A549 (cell line): ENCODE measurements around the gene TLK1. TPM values are rescaled to one million over a fixed set of nuclear protein-coding genes. Genes with fewer than 3 reads are reported as not detected.
"Not testable (repeated sequence)": the region's sequence is repeated elsewhere in the genome, so short reads cannot be mapped to it uniquely, and the experiment has no call there.

Source experiments
- ATAC-seq, 2 experiments: fragments of 200-7000 bp in 1 of 2; fragments of >200 bp in 1 of 2; cut with Nextera tagmentation in 1 of 2; cut with Tn5 transposase in 1 of 2; 3 replicates each; pipeline versions ENCODE4 v1.8.0 to v1.9.1; 2018 to 2020; ENCODE audit warnings: mild to moderate bottlenecking in 1 of 2, moderate library complexity in 1 of 2
- CTCF ChIA-PET: fragments of 300-600 bp; sonication (Branson Sonifier 250); formaldehyde crosslinking; extraction: SDS; loops from one replicate; lab custom pipeline; 2021; ENCODE audit warnings: antibody characterized with exemption, inconsistent platforms; lab: Yijun Ruan, JAX
- POLR2A ChIA-PET: fragments of 350-600 bp; formaldehyde crosslinking; extraction: SDS; loops from one replicate; lab custom pipeline; 2021; ENCODE audit warnings: antibody characterized with exemption, inconsistent platforms; lab: Yijun Ruan, JAX
- DNase-seq, 2 experiments: peaks; one replicate each; pipeline versions ENCODE4 v3.0.0 to v3.0.0-alpha.2; 2011 to 2016; ENCODE audit warnings: low read depth in 1 of 2, low spot score in 1 of 2
- FAIRE-seq: peaks from 2 replicates; lab custom pipeline; 2011; peaks lifted over from hg19 to GRCh38; lab: Jason Lieb, UNC
- H3K27ac ChIP-seq, 2 experiments: fragments of >200 bp; sonication (Bioruptor Twin); formaldehyde crosslinking; 3 replicates each; pipeline ENCODE4 v1.5.1; 2016 to 2017
- H3K4me1 ChIP-seq: fragments of >200 bp; sonication (Bioruptor Twin); formaldehyde crosslinking; 3 replicates; pipeline ENCODE4 v1.6.1; 2016
- H3K4me2 ChIP-seq: fragments of >200 bp; sonication (Bioruptor Twin); formaldehyde crosslinking; 3 replicates; pipeline ENCODE4 v1.6.1; 2016
- H3K4me3 ChIP-seq: fragments of >200 bp; sonication (Bioruptor Twin); formaldehyde crosslinking; 3 replicates; pipeline ENCODE4 v1.5.1; 2016
- H3K9me3 ChIP-seq: fragments of >200 bp; sonication (Bioruptor Twin); formaldehyde crosslinking; 3 replicates; pipeline ENCODE4 v1.6.1; 2016
- BCL3 ChIP-seq: fragments of >200 bp; sonication (Bioruptor Twin); formaldehyde crosslinking; IDR thresholded peaks from 3 replicates; pipeline ENCODE4 v1.6.1; 2016
- E2F6 ChIP-seq: IDR thresholded peaks from 2 replicates; pipeline ENCODE4 v1.6.1; 2012; ENCODE audit warnings: low read depth, borderline replicate concordance
- FOXS1 ChIP-seq: fragments of 250-450 bp; sonication (Bioruptor Pico); IDR thresholded peaks from 2 replicates; pipeline ENCODE4 v1.5.0; 2020; ENCODE audit warnings: mild to moderate bottlenecking, moderate library complexity
- GATA3 ChIP-seq: IDR thresholded peaks from 2 replicates; pipeline ENCODE4 v1.6.1; 2012; ENCODE audit warnings: borderline replicate concordance
- HDAC2 ChIP-seq: fragments of 200-600 bp; sonication (generic); IDR thresholded peaks from 2 replicates; pipeline ENCODE4 v1.6.1; 2016
- HOXB13 ChIP-seq: fragments of 250-450 bp; sonication (Bioruptor Pico); IDR thresholded peaks from 2 replicates; pipeline ENCODE4 v1.5.0; 2020; ENCODE audit warnings: low read depth, mild to moderate bottlenecking, moderate library complexity
- HOXB5 ChIP-seq: fragments of 250-450 bp; sonication (Bioruptor Pico); IDR thresholded peaks from 2 replicates; pipeline ENCODE4 v1.5.0; 2020; ENCODE audit warnings: mild to moderate bottlenecking, moderate library complexity
- KDM1A ChIP-seq: fragments of 200-600 bp; sonication (generic); IDR thresholded peaks from 2 replicates; pipeline ENCODE4 v1.6.1; 2016; ENCODE audit warnings: low read depth, mild to moderate bottlenecking
- NPAS2 ChIP-seq: fragments of 250-450 bp; sonication (Bioruptor Pico); IDR thresholded peaks from 2 replicates; pipeline ENCODE4 v1.8.0; 2022; ENCODE audit warnings: mild to moderate bottlenecking, moderate library complexity, borderline replicate concordance
- NR3C1 ChIP-seq: fragments of >200 bp; sonication (Bioruptor Twin); formaldehyde crosslinking; IDR thresholded peaks from 3 replicates; pipeline ENCODE4 v1.6.1; 2017
- PBX3 ChIP-seq: IDR thresholded peaks from 2 replicates; pipeline ENCODE4 v1.6.1; 2012
- RARB ChIP-seq: fragments of 250-450 bp; sonication (Bioruptor Pico); IDR thresholded peaks from 2 replicates; pipeline ENCODE4 v1.8.0; 2021; ENCODE audit warnings: mild to moderate bottlenecking, moderate library complexity
- RCOR1 ChIP-seq: fragments of 150-350 bp; IDR thresholded peaks from 2 replicates; pipeline ENCODE4 v1.6.1; 2014; ENCODE audit warnings: antibody characterized with exemption, low read length, low read depth
- RFX5 ChIP-seq: fragments of 450-650 bp; IDR thresholded peaks from 2 replicates; pipeline ENCODE4 v1.7.1; 2014; ENCODE audit warnings: antibody characterized with exemption, mild to moderate bottlenecking, moderate library complexity
- TFCP2L1 ChIP-seq: fragments of 250-450 bp; sonication (Bioruptor Pico); IDR thresholded peaks from 2 replicates; pipeline ENCODE4 v1.5.0; 2021; ENCODE audit warnings: mild to moderate bottlenecking
- TP53 ChIP-seq: fragments of 250-450 bp; sonication (Bioruptor Pico); IDR thresholded peaks from 2 replicates; pipeline ENCODE4 v1.5.0; 2021; ENCODE audit warnings: mild to moderate bottlenecking, moderate library complexity
- WGBS: methylation state at CpG from one replicate; pipeline ENCODE4 v1.1.6; 2017; ENCODE audit errors: missing lambda C conversion rate; 5-methylcytosine and 5-hydroxymethylcytosine counted together
- polyA plus RNA-seq, 4 experiments: library from polyadenylated mRNA; depleted of rRNA in 3 of 4; stranded (reverse); fragments of >200 nt; fragmentation: RNase III in 1 of 4; extraction: RNeasy Plus Mini Kit Qiagen cat#74134 plus additional on column Dnase treatment in 1 of 4; gene quantifications; 2 replicates in 3 of 4; 3 replicates in 1 of 4; pipeline ENCODE4 v1.2.3, GENCODE V29; 2011 to 2017

TLK1 gene
- polyA plus RNA-seq, 2 of the 4 experiments (the other 2 are of a cell fraction) = 16.9 to 28.9 TPM

GRCh38 chr2:171081649-171082111 lies 79.0 kb downstream of the TLK1 start:
- 90% methylated on average over 3 of the region's 3 CpGs for WGBS
- no peak overlapping the region for H3K27ac ChIP-seq

GRCh38 chr2:171080607-171081006 lies 80.1 kb downstream of the TLK1 start:
- no peak for TF ChIP-seq NR3C1
- TF ChIP-seq BCL3 = no peak
- TF ChIP-seq PBX3 = no peak
- TF ChIP-seq E2F6 = no peak
- no peak for TF ChIP-seq KDM1A
- no peak for TF ChIP-seq HOXB13 (CRISPR knock-in tag)
- ATAC-seq (no peak), DNase-seq (no peak), FAIRE-seq (no peak)
- H3K4me3 ChIP-seq = no peak overlapping the region
- no peak overlapping the region for H3K27ac ChIP-seq
- no peak overlapping the region for H3K4me2 ChIP-seq
- 87% methylated on average over 6 of the region's 6 CpGs for WGBS
- no peaks in the 10 kb centered on the region for H3K9me3 ChIP-seq
- H3K4me1 ChIP-seq = no peaks in the 10 kb centered on the region
- CTCF ChIA-PET = no interaction called here
- POLR2A ChIA-PET = no interaction called here

More at GRCh38 chr2:171081649-171082111, 79.0 kb downstream of the TLK1 start:
- ATAC-seq (no peak), FAIRE-seq (no peak), DNase-seq (no peak)
- Histone ChIP-seq H3K4me3 (no peak overlapping the region), H3K4me2 (no peak overlapping the region), H3K9me3 (no peaks in the 10 kb centered on the region), H3K4me1 (peaks cover 2% of the 10 kb centered on the region; the same call in 1 of the 3 replicates)
- TF ChIP-seq TFCP2L1 (no peak), PBX3 (no peak), RARB (CRISPR knock-in tag) (no peak), FOXS1 (CRISPR knock-in tag) (no peak), TP53 (CRISPR knock-in tag) (no peak), GATA3 (no peak), RCOR1 (no peak), NPAS2 (CRISPR knock-in tag) (no peak), E2F6 (no peak), HDAC2 (no peak), KDM1A (no peak), RFX5 (no peak), HOXB5 (no peak)
- CTCF ChIA-PET = no interaction called here
- POLR2A ChIA-PET = no interaction called here

- H3K27ac ChIP-seq, H3K9me3 ChIP-seq, H3K4me1 ChIP-seq, H3K4me2 ChIP-seq, ATAC-seq, DNase-seq, FAIRE-seq, H3K4me3 ChIP-seq, POLR2A ChIA-PET: not testable (repeated sequence)
- CTCF ChIA-PET = interaction anchor here (0.7 kb wide), 1 partner anchor 266 kb away, joined by 3 read pairs; no protein-coding TSS in a partner anchor
- 90% methylated on average over 7 of the region's 7 CpGs for WGBS
These were observed 84.3 kb downstream of the TLK1 start for GRCh38 chr2:171076422-171076821.
